GM12865 (cell line): ENCODE results near the gene MSH6.

Experiments
- DNase-seq: peaks from one replicate; pipeline ENCODE4 v3.0.0; 2010; ENCODE audit warnings: low read depth
- H3K4me3 ChIP-seq: 2 replicates; pipeline ENCODE4 v1.5.1; 2011; ENCODE audit warnings: mild to moderate bottlenecking, low read depth, low read length, control low read depth
- TF ChIP-seq, protein P1 (sequence below): IDR thresholded peaks from 2 replicates; pipeline ENCODE4 v1.5.1; 2011; ENCODE audit warnings: low read length, control low read depth, low read depth, inconsistent platforms; ENCODE audit not compliant: insufficient read depth; ENCODE audit errors: missing control alignments

The MSH6 gene

DNA sequence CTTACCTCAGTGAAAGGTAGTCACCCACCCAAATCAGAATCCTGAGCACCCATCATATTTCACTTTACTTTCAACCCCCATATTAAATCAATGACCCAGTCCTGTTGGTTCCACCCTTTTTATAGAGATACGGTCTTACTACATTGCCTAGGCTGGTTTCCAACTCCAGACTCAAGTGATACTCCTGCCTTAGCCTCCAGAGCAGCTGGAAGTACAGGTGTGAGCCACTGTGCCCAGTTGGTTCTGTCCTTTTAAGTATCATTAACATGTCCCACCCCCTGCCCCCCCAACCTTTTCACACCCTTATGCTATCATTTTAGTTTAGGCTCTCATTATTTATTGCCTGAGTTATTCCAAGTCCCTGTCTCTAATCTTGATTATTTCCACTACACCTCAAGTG lies 28.7 kb downstream of the MSH6 start:
- no peak overlapping the region for H3K4me3 ChIP-seq
- no peak for DNase-seq
- TF ChIP-seq, protein P1, sequence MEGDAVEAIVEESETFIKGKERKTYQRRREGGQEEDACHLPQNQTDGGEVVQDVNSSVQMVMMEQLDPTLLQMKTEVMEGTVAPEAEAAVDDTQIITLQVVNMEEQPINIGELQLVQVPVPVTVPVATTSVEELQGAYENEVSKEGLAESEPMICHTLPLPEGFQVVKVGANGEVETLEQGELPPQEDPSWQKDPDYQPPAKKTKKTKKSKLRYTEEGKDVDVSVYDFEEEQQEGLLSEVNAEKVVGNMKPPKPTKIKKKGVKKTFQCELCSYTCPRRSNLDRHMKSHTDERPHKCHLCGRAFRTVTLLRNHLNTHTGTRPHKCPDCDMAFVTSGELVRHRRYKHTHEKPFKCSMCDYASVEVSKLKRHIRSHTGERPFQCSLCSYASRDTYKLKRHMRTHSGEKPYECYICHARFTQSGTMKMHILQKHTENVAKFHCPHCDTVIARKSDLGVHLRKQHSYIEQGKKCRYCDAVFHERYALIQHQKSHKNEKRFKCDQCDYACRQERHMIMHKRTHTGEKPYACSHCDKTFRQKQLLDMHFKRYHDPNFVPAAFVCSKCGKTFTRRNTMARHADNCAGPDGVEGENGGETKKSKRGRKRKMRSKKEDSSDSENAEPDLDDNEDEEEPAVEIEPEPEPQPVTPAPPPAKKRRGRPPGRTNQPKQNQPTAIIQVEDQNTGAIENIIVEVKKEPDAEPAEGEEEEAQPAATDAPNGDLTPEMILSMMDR = no peak

DNA sequence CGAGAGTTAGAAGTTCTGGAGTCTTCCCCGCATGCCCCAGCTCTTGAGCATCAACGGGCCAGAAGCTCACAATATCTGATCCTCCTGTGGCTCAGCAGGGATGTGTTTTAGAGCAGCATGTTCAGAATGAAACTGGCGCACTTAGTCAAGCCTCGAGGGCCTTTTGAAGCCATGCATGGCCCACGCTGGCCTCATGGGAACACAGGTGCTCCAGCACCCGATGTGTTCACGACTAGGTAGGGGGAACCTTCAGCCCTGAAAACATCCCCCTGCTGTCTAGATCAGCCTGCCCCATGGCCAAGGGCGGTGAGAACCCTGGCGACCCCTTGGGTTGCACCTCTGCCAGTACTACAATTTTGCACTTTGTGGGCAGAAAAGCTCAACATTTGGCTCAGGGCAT lies 32.8 kb downstream of the MSH6 start:
- peak; percentile 41 for DNase-seq
- TF ChIP-seq, protein P1 = no peak
- H3K4me3 ChIP-seq = no peak overlapping the region

DNA sequence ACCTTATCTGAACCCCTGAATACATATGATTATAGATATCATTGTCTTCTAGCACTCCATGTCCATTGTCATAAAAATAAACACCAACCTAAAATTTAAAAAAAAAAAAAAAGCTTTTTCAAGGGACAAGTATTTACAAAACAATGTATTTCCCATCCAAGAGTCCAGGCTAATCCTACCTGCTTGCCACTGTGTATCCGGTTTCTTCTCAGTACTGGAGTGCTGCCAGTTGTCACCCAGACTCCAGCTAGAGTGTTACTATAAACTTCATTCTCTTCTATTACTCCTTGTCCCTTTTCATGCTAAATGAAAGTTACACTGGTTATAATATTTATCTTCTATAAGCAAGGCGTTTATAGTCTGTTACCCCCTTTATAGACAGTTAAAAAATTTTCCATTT lies 35.8 kb downstream of the MSH6 start:
- no peak overlapping the region for H3K4me3 ChIP-seq
- TF ChIP-seq, protein P1 = no peak
- no peak for DNase-seq

DNA sequence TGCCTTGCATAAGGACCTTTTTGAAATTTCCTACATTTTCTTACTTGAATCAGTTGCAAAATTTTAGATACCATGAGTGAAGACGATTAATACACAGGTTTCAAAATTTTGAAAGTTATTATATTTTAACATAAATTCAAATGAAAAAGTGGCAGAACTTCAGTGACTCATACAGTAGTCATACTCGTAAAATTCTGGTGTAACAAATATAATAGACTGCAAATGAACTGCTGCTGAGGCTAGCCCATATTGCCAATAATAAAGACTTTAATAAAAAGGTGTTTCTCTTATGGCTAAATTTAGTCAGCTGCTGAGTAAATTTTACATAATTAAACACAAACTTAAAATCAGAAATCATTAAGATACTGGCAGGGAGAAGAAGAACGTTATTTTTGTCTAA lies 36.9 kb downstream of the MSH6 start:
- DNase-seq = no peak
- no peak overlapping the region for H3K4me3 ChIP-seq
- TF ChIP-seq, protein P1 = no peak

DNA sequence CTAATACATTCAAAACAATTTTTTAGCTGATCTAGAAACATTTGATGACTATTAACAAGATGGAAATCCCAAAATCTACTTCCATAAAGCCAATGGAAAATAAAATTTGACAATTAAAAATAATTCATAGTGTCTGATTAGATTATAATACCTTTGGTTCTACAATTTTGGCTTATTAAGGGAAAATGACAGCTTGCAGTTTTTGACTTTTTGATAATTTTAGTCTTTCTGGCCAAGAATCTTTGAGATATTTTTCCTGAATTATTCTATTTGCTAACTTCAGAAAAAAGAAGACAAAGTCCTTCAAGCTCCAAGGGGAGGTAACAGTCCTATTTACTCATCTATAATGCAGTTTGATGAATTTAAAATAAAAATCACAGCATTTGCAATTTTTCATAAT lies 39.6 kb downstream of the MSH6 start:
- TF ChIP-seq, protein P1 = no peak
- no peak for DNase-seq

DNA sequence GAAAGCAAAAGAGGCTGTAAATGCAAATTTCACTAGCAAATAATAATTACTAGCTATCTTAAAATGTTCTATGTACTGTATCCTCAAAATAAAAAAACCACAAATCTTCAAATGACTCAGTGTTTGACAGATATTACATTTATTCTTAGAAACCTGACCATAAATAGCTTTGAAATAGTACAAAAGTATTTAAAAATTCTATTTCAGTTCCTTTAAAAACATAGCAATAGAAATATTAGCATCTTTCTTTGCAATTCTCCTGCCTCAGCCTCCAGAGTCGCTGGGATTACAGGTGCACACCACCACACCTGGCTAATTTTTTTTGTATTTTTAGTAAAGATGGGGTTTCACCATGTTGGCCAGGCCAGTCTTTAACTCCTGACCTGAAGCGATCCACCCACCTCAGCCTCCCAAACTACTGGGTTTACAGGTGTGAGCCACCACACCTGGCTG lies 50.6 kb downstream of the MSH6 start:
- peak; percentile 40 for DNase-seq
- TF ChIP-seq, protein P1 = no peak
- H3K4me3 ChIP-seq = no peak overlapping the region

More for the DNA sequence above, 39.6 kb downstream of the MSH6 start:
- no peak overlapping the region for H3K4me3 ChIP-seq

DNA sequence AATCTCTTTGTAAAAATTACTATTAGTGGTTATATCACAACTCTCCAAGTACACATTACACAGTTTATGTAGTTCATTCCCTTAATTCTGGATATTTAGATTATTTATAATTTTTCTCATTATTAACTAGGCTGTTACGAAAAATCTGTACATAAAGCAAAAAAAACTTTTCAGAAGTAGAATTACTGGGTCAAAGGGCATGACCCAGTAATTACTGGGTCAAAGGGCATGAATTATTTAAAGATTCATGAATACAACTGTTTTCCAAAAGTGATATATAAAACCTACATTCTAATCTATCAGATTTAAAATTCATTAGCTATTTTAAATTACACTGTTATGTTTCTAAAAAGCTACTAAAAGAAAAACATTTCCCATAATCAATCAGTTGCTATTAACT lies 55.3 kb downstream of the MSH6 start:
- no peak overlapping the region for H3K4me3 ChIP-seq
- TF ChIP-seq, protein P1 = no peak
- no peak for DNase-seq
